Mammary epithelial cell (primary cell): ENCODE results near the gene HS3ST3A1.

Source experiments
- EZH2 ChIP-seq: IDR thresholded peaks from 2 replicates; pipeline ENCODE4 v1.6.1; 2012; ENCODE audit warnings: low read length, inconsistent platforms, borderline replicate concordance
- TF ChIP-seq, protein P1 (sequence below), 2 donors: IDR thresholded peaks in 1 of 2; conservative IDR thresholded peaks in 1 of 2; 2 replicates each; pipeline ENCODE4 v1.5.1; 2011 to 2012; ENCODE audit warnings: inconsistent platforms in 2 of 2, low read length in 2 of 2, mild to moderate bottlenecking in 2 of 2, control low read depth in 1 of 2, low read depth in 1 of 2; ENCODE audit not compliant: insufficient read depth in 1 of 2; ENCODE audit errors: extremely low read depth in 1 of 2

DNA sequence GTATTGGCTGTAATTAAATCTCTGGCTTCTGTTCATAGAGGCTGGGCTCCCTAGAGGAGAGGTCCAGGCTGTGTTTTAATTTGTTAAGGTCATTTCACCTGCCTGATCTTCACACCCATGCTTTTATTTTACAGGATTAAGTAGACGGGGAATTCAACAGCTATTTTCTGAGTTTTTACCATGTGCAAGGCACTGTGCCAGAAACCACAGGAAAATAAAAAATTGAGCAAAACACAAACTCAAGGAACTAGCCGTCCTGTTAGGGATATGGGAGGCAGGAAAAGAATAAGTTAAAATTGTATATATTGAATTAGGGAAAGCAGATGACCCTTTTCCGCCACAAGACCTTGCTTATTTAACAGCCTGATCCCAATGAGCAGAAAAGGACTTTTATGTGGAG is 29.1 kb downstream of the HS3ST3A1 start:
- TF ChIP-seq, protein P1, sequence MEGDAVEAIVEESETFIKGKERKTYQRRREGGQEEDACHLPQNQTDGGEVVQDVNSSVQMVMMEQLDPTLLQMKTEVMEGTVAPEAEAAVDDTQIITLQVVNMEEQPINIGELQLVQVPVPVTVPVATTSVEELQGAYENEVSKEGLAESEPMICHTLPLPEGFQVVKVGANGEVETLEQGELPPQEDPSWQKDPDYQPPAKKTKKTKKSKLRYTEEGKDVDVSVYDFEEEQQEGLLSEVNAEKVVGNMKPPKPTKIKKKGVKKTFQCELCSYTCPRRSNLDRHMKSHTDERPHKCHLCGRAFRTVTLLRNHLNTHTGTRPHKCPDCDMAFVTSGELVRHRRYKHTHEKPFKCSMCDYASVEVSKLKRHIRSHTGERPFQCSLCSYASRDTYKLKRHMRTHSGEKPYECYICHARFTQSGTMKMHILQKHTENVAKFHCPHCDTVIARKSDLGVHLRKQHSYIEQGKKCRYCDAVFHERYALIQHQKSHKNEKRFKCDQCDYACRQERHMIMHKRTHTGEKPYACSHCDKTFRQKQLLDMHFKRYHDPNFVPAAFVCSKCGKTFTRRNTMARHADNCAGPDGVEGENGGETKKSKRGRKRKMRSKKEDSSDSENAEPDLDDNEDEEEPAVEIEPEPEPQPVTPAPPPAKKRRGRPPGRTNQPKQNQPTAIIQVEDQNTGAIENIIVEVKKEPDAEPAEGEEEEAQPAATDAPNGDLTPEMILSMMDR (conservative IDR thresholded peaks at IDR 0.05 in 1 of 2, IDR thresholded peaks at IDR 0.05 in 1 of 2; ENCODE audit: extremely low read depth in 1 of 2, insufficient read depth in 1 of 2, low read depth in 1 of 2, low read length in 2 of 2) = no peak
- no peak for TF ChIP-seq EZH2
